Keratinocyte (primary cell): Measurements from ENCODE around the gene BICDL2. TPM values are rescaled to one million over a fixed set of nuclear protein-coding genes. Genes with fewer than 3 reads are reported as not detected.
A peak's percentile ranks its signal among the peaks of the same experiment; 100 is the strongest.

Experiments used
- DNase-seq: peaks from one replicate; pipeline ENCODE4 v3.0.0-alpha.2; 2011; ENCODE audit warnings: low read depth, missing footprints, low spot score
- FAIRE-seq: peaks from 2 replicates; lab custom pipeline; 2011; peaks lifted over from hg19 to GRCh38; lab: Jason Lieb, UNC
- H2AFZ ChIP-seq: 2 replicates; pipeline ENCODE4 v1.6.0; 2012; ENCODE audit warnings: low read length, control low read depth, inconsistent platforms; ENCODE audit not compliant: control insufficient read depth
- H3K27ac ChIP-seq: 2 replicates; pipeline ENCODE4 v1.5.1; 2011; ENCODE audit warnings: low read length; ENCODE audit not compliant: control insufficient read depth, insufficient read depth
- H3K27me3 ChIP-seq: 3 replicates; pipeline ENCODE4 v1.6.0; 2011; ENCODE audit warnings: low read length; ENCODE audit not compliant: control insufficient read depth, insufficient read depth; ENCODE audit errors: extremely low read depth
- H3K36me3 ChIP-seq, 2 experiments: 2 replicates in 1 of 2; 3 replicates in 1 of 2; pipeline ENCODE4 v1.5.1; 2011; ENCODE audit warnings: low read length in 2 of 2, mild to moderate bottlenecking in 1 of 2; ENCODE audit not compliant: control insufficient read depth in 2 of 2, insufficient read depth in 2 of 2; ENCODE audit errors: extremely low read depth in 1 of 2
- H3K4me1 ChIP-seq: 3 replicates; pipeline ENCODE4 v1.5.1; 2011; ENCODE audit warnings: low read length; ENCODE audit not compliant: control insufficient read depth, insufficient read depth; ENCODE audit errors: extremely low read depth
- H3K4me2 ChIP-seq: 3 replicates; pipeline ENCODE4 v1.6.0; 2011; ENCODE audit warnings: low read depth, low read length; ENCODE audit not compliant: control insufficient read depth, insufficient read depth; ENCODE audit errors: extremely low read depth
- H3K4me3 ChIP-seq, 3 experiments: fragments of 200-600 bp in 1 of 3; sonication (generic) in 1 of 3; 2 replicates in 2 of 3; 3 replicates in 1 of 3; pipeline ENCODE4 v1.5.1; 2011 to 2016; ENCODE audit warnings: low read length in 3 of 3, mild to moderate bottlenecking in 3 of 3, control low read depth in 2 of 3, inconsistent platforms in 1 of 3, low read depth in 1 of 3, mixed read lengths in 1 of 3, mixed run types in 1 of 3, moderate library complexity in 1 of 3; ENCODE audit not compliant: control insufficient read depth in 2 of 3, insufficient read depth in 2 of 3; ENCODE audit errors: extremely low read depth in 1 of 3
- H3K79me2 ChIP-seq: 2 replicates; pipeline ENCODE4 v1.6.0; 2012; ENCODE audit warnings: low read length; ENCODE audit not compliant: control insufficient read depth, insufficient read depth
- H3K9ac ChIP-seq: 3 replicates; pipeline ENCODE4 v1.6.0; 2011; ENCODE audit warnings: low read length; ENCODE audit not compliant: control insufficient read depth, insufficient read depth; ENCODE audit errors: extremely low read depth
- H3K9me1 ChIP-seq: 3 replicates; pipeline ENCODE4 v1.6.0; 2011; ENCODE audit warnings: low read length; ENCODE audit not compliant: control insufficient read depth, insufficient read depth; ENCODE audit errors: extremely low read depth
- H3K9me3 ChIP-seq: 2 replicates; pipeline ENCODE4 v1.5.1; 2012; ENCODE audit warnings: low read depth, low read length; ENCODE audit not compliant: control insufficient read depth
- H4K20me1 ChIP-seq: 3 replicates; pipeline ENCODE4 v1.6.0; 2011; ENCODE audit warnings: low read length; ENCODE audit not compliant: control insufficient read depth, insufficient read depth; ENCODE audit errors: extremely low read depth
- EZH2 ChIP-seq: IDR thresholded peaks from one replicate; pipeline ENCODE4 v1.6.1; 2012; ENCODE audit warnings: inconsistent platforms, mild to moderate bottlenecking, low read length, moderate library complexity
- dilution Hi-C: fragments of 300-500 bp; cut with MboI; formaldehyde crosslinking; loops from one replicate; pipeline ENCODE4 v1.7.0; 2020; ENCODE audit warnings: low sequenced_read_pairs; ENCODE audit not compliant: extremely low pct_ligation_motif_present
- polyA plus RNA-seq, 5 experiments: library from polyadenylated mRNA; depleted of rRNA in 3 of 5; stranded (reverse) in 3 of 5; stranded (forward) in 1 of 5; unstranded in 1 of 5; fragments of >200 nt; gene quantifications; 1 replicate in 1 of 5; 2 replicates in 3 of 5; 3 replicates in 1 of 5; pipeline versions ENCODE4 v1.2.1 to v1.2.3, GENCODE V29; 2011 to 2012; ENCODE audit warnings: missing spikeins in 2 of 5, low read depth in 1 of 5, low replicate concordance in 1 of 5
- TF ChIP-seq, protein P1 (sequence below), 3 experiments: IDR thresholded peaks in 1 of 3; conservative IDR thresholded peaks in 1 of 3; optimal IDR thresholded peaks in 1 of 3; 2 replicates in 2 of 3; 3 replicates in 1 of 3; pipeline versions ENCODE3 to v1.5.1; 2011; ENCODE audit warnings: low read length in 3 of 3, mild to moderate bottlenecking in 3 of 3, moderate library complexity in 2 of 3, control low read depth in 1 of 3, inconsistent platforms in 1 of 3; ENCODE audit not compliant: insufficient read depth in 2 of 3; ENCODE audit errors: extremely low read depth in 1 of 3

The BICDL2 gene
- polyA plus RNA-seq, 1 donor (not counting 4 experiments of a cell fraction or from before 2014, with no cell fraction given) = 1.3 TPM

DNA sequence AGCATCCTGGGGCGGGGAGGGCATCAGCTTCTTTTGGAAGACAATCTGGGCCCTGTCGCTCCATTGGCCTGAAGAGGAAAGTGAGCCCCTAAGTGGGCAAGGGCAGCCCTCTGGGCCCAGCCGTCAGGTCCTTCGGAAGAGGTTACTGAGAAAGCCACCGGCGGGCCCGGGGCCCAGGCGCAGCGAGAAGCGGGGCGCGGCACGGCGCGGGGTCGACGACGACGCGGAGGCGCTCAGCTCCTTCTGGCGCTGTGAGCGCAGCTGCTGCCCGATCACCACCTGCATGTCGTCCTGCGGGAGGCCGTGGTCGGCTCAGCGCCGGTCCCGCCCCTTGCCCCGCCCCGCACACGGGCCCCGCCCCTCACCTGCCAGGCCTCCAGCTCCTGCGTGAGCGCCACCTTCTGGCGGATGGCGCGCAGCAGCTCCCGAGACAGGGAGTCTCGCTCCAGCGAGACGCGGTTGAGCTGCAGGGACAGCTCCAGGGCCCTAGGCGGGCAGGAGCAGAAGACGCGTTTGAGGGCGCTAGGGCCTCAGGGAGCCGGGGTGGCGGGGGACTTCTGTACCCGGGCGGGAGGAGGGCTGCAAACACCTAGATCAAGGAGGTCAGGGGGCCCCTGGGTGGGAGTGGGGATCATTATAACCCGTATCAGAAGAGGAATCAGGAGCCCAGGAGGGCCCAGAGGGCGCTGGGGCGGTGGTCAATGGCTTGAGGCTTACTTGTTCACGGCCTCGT lies 8.6 kb downstream of the BICDL2 start:
- Histone ChIP-seq H3K9ac (no peak overlapping the region), H3K27ac (no peak overlapping the region), H3K36me3 (peaks cover 11 to 15% of the 10 kb centered on the region in 2 experiments), H3K9me1 (no peaks in the 10 kb centered on the region), H3K27me3 (peaks cover 19% of the 10 kb centered on the region), H3K79me2 (no peaks in the 10 kb centered on the region), H3K4me1 (peaks cover 13% of the 10 kb centered on the region), H4K20me1 (no peaks in the 10 kb centered on the region), H3K4me2 (peak overlapping the region; percentile 41), H2AFZ (no peak overlapping the region), H3K9me3 (no peaks in the 10 kb centered on the region), H3K4me3 (no peak overlapping the region)
- DNase-seq (no peak), FAIRE-seq (no peak)
- TF ChIP-seq EZH2 = no peak
- TF ChIP-seq, protein P1, sequence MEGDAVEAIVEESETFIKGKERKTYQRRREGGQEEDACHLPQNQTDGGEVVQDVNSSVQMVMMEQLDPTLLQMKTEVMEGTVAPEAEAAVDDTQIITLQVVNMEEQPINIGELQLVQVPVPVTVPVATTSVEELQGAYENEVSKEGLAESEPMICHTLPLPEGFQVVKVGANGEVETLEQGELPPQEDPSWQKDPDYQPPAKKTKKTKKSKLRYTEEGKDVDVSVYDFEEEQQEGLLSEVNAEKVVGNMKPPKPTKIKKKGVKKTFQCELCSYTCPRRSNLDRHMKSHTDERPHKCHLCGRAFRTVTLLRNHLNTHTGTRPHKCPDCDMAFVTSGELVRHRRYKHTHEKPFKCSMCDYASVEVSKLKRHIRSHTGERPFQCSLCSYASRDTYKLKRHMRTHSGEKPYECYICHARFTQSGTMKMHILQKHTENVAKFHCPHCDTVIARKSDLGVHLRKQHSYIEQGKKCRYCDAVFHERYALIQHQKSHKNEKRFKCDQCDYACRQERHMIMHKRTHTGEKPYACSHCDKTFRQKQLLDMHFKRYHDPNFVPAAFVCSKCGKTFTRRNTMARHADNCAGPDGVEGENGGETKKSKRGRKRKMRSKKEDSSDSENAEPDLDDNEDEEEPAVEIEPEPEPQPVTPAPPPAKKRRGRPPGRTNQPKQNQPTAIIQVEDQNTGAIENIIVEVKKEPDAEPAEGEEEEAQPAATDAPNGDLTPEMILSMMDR (optimal IDR thresholded peaks at IDR 0.05 in 1 of 3, IDR thresholded peaks at IDR 0.05 in 1 of 3, conservative IDR thresholded peaks at IDR 0.05 in 1 of 3; ENCODE audit: extremely low read depth in 1 of 3, insufficient read depth in 2 of 3, low read length in 3 of 3) = peak; percentile 41 to 92 (median 92)
- dilution Hi-C loops = no loop called here

DNA sequence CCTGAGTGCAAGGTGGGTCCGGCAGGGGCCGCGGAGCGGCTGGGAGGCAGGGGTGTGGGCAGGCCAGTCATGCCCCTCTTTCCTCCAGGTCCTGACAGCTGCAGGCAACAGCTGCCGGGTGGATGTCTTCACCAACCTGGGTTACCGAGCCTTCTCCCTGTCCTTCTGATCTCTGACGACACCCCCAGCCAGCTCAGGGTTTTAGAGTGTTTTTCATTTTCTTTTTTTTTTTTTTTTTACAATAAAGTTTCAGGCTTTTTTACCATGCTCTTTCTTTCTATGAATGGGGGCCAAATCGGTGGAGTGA lies 9.3 kb downstream of the BICDL2 start:
- dilution Hi-C loops = no loop called here

More for the DNA sequence above, 9.3 kb downstream of the BICDL2 start:
- no peak overlapping the region for H3K9ac ChIP-seq
- H3K36me3 ChIP-seq = peaks cover 11 to 22% of the 10 kb centered on the region in 2 experiments
- no peaks in the 10 kb centered on the region for H3K9me3 ChIP-seq
- H3K4me3 ChIP-seq = no peak overlapping the region
- TF ChIP-seq, protein P1 (optimal IDR thresholded peaks at IDR 0.05 in 1 of 3, IDR thresholded peaks at IDR 0.05 in 1 of 3, conservative IDR thresholded peaks at IDR 0.05 in 1 of 3; ENCODE audit: extremely low read depth in 1 of 3, insufficient read depth in 2 of 3, low read length in 3 of 3) = no peak
- no peak for TF ChIP-seq EZH2
- no peak overlapping the region for H3K4me2 ChIP-seq
- H3K27me3 ChIP-seq = peaks cover 19% of the 10 kb centered on the region
- H2AFZ ChIP-seq = no peak overlapping the region
- no peaks in the 10 kb centered on the region for H4K20me1 ChIP-seq
- peaks cover 20% of the 10 kb centered on the region for H3K4me1 ChIP-seq
- FAIRE-seq = no peak
- no peak for DNase-seq
- H3K79me2 ChIP-seq = no peaks in the 10 kb centered on the region
- no peak overlapping the region for H3K27ac ChIP-seq
- no peaks in the 10 kb centered on the region for H3K9me1 ChIP-seq
